Body of pancreas (tissue), 4 donors: ENCODE results near the gene CADM2. TPM values are rescaled to one million over a fixed set of nuclear protein-coding genes. Genes with fewer than 3 reads are reported as not detected.

Experiments
- ATAC-seq: fragments of 150-250 bp; one replicate; pipeline ENCODE4 v1.9.1; 2016
- DNase-seq, 4 donors: peaks; one replicate each; pipeline ENCODE4 v3.0.0-alpha.2; 2019
- H3K27ac ChIP-seq, 4 donors: fragments of 200-600 bp; sonication (generic); 1 replicate in 3 of 4; 2 replicates in 1 of 4; pipeline versions ENCODE4 v1.5.1 to v1.6.1; 2016 to 2019; ENCODE audit warnings: mild to moderate bottlenecking in 1 of 4, mixed read lengths in 1 of 4, moderate library complexity in 1 of 4
- H3K27me3 ChIP-seq, 2 donors: fragments of 200-600 bp; sonication (generic); one replicate each; pipeline ENCODE4 v1.6.0; 2016; ENCODE audit warnings: mild to moderate bottlenecking in 1 of 2
- H3K36me3 ChIP-seq, 2 donors: fragments of 200-600 bp; sonication (generic); replicated peaks in 1 of 2; 2 replicates each; pipeline ENCODE4 v1.5.1; 2016; ENCODE audit warnings: low read depth in 2 of 2; ENCODE audit not compliant: insufficient read depth in 1 of 2
- H3K4me1 ChIP-seq: fragments of 200-600 bp; sonication (generic); one replicate; pipeline ENCODE4 v1.6.0; 2016
- H3K4me3 ChIP-seq, 2 donors: fragments of 200-600 bp; sonication (generic); 1 replicate in 1 of 2; 2 replicates in 1 of 2; pipeline ENCODE4 v1.5.1; 2016 to 2019
- H3K9me3 ChIP-seq, 3 donors: fragments of 200-600 bp; sonication (generic); 1 replicate in 2 of 3; 2 replicates in 1 of 3; pipeline ENCODE4 v1.5.1; 2016
- CTCF ChIP-seq, 7 experiments: fragments of 450-650 bp in 4 of 7; fragments of 200-600 bp in 3 of 7; sonication (generic) in 3 of 7; IDR thresholded peaks; one replicate each; pipeline ENCODE4 v1.5.1; 2016 to 2019; ENCODE audit warnings: antibody characterized with exemption in 7 of 7
- POLR2A ChIP-seq, 3 donors: fragments of 450-650 bp; IDR thresholded peaks; one replicate each; pipeline ENCODE4 v1.6.1; 2016; ENCODE audit warnings: antibody characterized with exemption in 3 of 3, mild to moderate bottlenecking in 2 of 3
- WGBS, 2 donors: methylation state at CpG; one replicate each; pipeline ENCODE4 v1.1.5; 2017; 5-methylcytosine and 5-hydroxymethylcytosine counted together
- intact Hi-C: fragments of 100-400 bp; cut with DNase I; formaldehyde crosslinking; loops from one replicate; pipeline ENCODE4 v1.15.1; 2023
- total RNA-seq, 2 donors: library from RNA; depleted of rRNA; stranded (reverse); fragments of >200 nt; gene quantifications; one replicate each; pipeline ENCODE4 v1.1.0, GENCODE V29; 2016

The CADM2 gene
- total RNA-seq, 2 donors from 2014 or later = 0.26 to 1.3 TPM

GRCh38 chr3:85709346-85709892, 750.6 kb downstream of the CADM2 start:
- Histone ChIP-seq H3K27ac (no peak overlapping the region), H3K4me3 (no peak overlapping the region), H3K27me3 (no peaks in the 10 kb centered on the region), H3K36me3 (no peaks in the 10 kb centered on the region), H3K4me1 (no peaks in the 10 kb centered on the region), H3K9me3 (no peaks in the 10 kb centered on the region)
- 54 to 65% methylated on average over 2 of the region's 2 CpGs for WGBS, 2 donors
- ATAC-seq = no peak
- no peak for DNase-seq
- intact Hi-C loops = no loop called here
- TF ChIP-seq POLR2A (IDR thresholded peaks at IDR 0.05) (no peak), CTCF (IDR thresholded peaks at IDR 0.05) (no peak)

GRCh38 chr3:85710490-85710889, 751.7 kb downstream of the CADM2 start:
- intact Hi-C loops = no loop called here
- no peak for DNase-seq
- no peak for TF ChIP-seq CTCF (IDR thresholded peaks at IDR 0.05)
- TF ChIP-seq POLR2A (IDR thresholded peaks at IDR 0.05) = no peak
- Histone ChIP-seq H3K27me3 (no peaks in the 10 kb centered on the region), H3K4me3 (no peak overlapping the region), H3K4me1 (no peaks in the 10 kb centered on the region), H3K36me3 (no peaks in the 10 kb centered on the region), H3K27ac (no peak overlapping the region), H3K9me3 (no peaks in the 10 kb centered on the region)
- no peak for ATAC-seq
- WGBS, 2 donors = 69 to 73% methylated on average over 2 of the region's 2 CpGs

DNA sequence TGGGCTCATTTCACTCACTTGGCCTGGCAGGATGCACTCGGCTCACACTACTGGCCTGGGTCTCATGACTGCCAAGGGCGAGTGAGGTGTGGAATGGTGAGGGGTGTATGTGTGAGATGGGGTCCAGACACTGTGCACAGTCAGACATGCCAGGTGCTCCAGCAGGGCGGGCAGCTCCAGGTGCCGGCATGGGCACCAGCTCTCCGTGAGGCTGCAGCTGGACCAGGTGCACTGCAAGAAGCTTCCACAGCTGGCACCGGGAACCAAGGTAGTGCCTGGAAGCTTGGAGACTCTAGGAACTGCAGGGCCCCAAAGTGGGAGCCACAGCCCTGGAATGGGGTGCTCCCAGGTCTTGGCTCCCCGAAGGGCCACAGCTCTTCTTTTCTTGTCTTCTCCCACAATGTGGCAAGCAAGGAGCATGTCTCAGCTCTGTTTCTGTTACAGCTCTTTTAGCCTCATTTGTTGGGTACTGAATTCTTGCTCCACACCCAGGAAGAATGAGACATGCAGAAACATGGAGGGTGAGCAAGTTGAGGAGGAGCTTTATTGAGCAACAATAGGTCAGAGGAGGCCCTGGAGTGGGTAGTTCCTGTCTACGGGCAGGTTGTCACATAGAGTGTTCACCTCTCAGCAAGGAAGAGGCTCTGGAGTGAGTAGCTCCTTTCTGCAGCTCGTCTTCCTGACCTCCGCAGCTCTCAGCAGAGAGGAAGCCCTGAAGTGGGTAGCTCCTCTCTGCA, 762.8 kb downstream of the CADM2 start:
- TF ChIP-seq CTCF (IDR thresholded peaks at IDR 0.05) (no peak), POLR2A (IDR thresholded peaks at IDR 0.05) (no peak)
- H3K4me1 ChIP-seq = no peaks in the 10 kb centered on the region
- no peak for DNase-seq
- no peak overlapping the region for H3K4me3 ChIP-seq
- WGBS, 2 donors = 74 to 78% methylated on average over 10 of the region's 10 CpGs
- no peaks in the 10 kb centered on the region for H3K27me3 ChIP-seq
- H3K27ac ChIP-seq = no peak overlapping the region
- intact Hi-C loops = no loop called here
- no peak for ATAC-seq
- H3K9me3 ChIP-seq = no peaks in the 10 kb centered on the region
- no peaks in the 10 kb centered on the region for H3K36me3 ChIP-seq

DNA sequence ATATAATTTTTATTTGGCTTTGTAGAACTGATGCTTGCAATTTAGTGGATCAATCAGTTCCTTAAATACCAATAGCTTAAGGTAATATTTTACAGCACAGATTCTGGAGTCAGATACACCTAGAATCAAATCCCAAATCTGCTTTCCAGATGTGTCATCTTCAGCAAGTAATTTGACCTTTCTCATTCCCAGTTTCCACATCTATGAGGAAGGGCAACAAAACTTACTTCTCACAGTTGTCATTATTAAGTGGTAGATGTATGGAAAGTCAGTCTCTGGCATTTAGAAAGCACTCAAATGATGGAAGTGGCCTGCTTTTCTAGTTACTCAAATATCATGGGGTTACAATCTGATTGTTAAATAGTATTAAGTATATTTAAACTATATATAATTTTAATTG, 767.0 kb downstream of the CADM2 start:
- no peak for TF ChIP-seq POLR2A (IDR thresholded peaks at IDR 0.05)
- no peak for TF ChIP-seq CTCF (IDR thresholded peaks at IDR 0.05)
- intact Hi-C loops = no loop called here
- ATAC-seq = no peak
- Histone ChIP-seq H3K36me3 (no peaks in the 10 kb centered on the region), H3K27ac (no peak overlapping the region), H3K4me3 (no peak overlapping the region), H3K27me3 (no peaks in the 10 kb centered on the region), H3K4me1 (no peaks in the 10 kb centered on the region), H3K9me3 (no peaks in the 10 kb centered on the region)
- DNase-seq = no peak

GRCh38 chr3:85726241-85726640, 767.5 kb downstream of the CADM2 start:
- Histone ChIP-seq H3K9me3 (no peaks in the 10 kb centered on the region), H3K36me3 (no peaks in the 10 kb centered on the region), H3K27ac (no peak overlapping the region), H3K27me3 (no peaks in the 10 kb centered on the region), H3K4me3 (no peak overlapping the region), H3K4me1 (no peaks in the 10 kb centered on the region)
- WGBS, 2 donors = 44 to 49% methylated on average over 2 of the region's 2 CpGs
- TF ChIP-seq CTCF (IDR thresholded peaks at IDR 0.05) (no peak), POLR2A (IDR thresholded peaks at IDR 0.05) (no peak)
- intact Hi-C loops = no loop called here
- no peak for ATAC-seq
- DNase-seq = no peak
